Measurements from ENCODE around the gene MCRIP2.

GRCh38 chr16:677316-678190, 35.9 kb downstream of the MCRIP2 start:
- TF ChIP-seq CTCF (IDR thresholded peaks at IDR 0.05; ENCODE audit: poor library complexity, severe bottlenecking): no peak
- TF ChIP-seq RAD21 (conservative IDR thresholded peaks at IDR 0.05): no peak
- TF ChIP-seq REST (IDR thresholded peaks at IDR 0.05; ENCODE audit: borderline replicate concordance): no peak
- no peak for TF ChIP-seq SMC3 (conservative IDR thresholded peaks at IDR 0.05; ENCODE audit: poor library complexity)

Data from neural cell (in vitro differentiated cells).